Ovary (tissue), 3 donors: ENCODE results near the gene BICD2.

Experiments
- CTCF ChIP-seq, 3 donors: fragments of 450-650 bp in 2 of 3; fragments of 200-600 bp in 1 of 3; IDR thresholded peaks; one replicate each; pipeline versions ENCODE4 v1.5.1 to v1.8.0; 2016 to 2022; ENCODE audit warnings: antibody characterized with exemption in 3 of 3, mild to moderate bottlenecking in 1 of 3
- EP300 ChIP-seq: sonication (generic); formaldehyde crosslinking; IDR thresholded peaks from one replicate; pipeline ENCODE4 v1.6.1; 2017; ENCODE audit warnings: antibody characterized with exemption
- POLR2A ChIP-seq: fragments of 450-650 bp; IDR thresholded peaks from one replicate; pipeline ENCODE4 v1.6.1; 2017; ENCODE audit warnings: antibody characterized with exemption, mild to moderate bottlenecking, moderate library complexity
- donor health status: DM: no; HTN: no; CAD: no.

GRCh38 chr9:92706218-92706940 lies 58.3 kb downstream of the BICD2 start:
- TF ChIP-seq CTCF (IDR thresholded peaks at IDR 0.05) = no peak
- no peak for TF ChIP-seq POLR2A
- TF ChIP-seq EP300 = no peak
